Transverse colon (tissue), 4 donors: ENCODE measurements around the gene UBE2G1.

ENCODE experiments used
- CTCF ChIP-seq, 5 experiments: fragments of 200-600 bp in 3 of 5; fragments of 450-650 bp in 2 of 5; sonication (generic) in 3 of 5; IDR thresholded peaks; 1 replicate in 2 of 5; 2 replicates in 3 of 5; pipeline ENCODE4 v1.5.1; 2016 to 2017; ENCODE audit warnings: antibody characterized with exemption in 5 of 5, inconsistent platforms in 3 of 5, mild to moderate bottlenecking in 2 of 5, moderate library complexity in 1 of 5
- POLR2AphosphoS5 ChIP-seq, 3 donors: sonication (generic); formaldehyde crosslinking; IDR thresholded peaks; one replicate each; pipeline ENCODE4 v1.6.1; 2016; ENCODE audit warnings: antibody characterized with exemption in 3 of 3

- TF ChIP-seq CTCF (IDR thresholded peaks at IDR 0.05) (no peak), POLR2AphosphoS5 (IDR thresholded peaks at IDR 0.05) (no peak)
Observed at GRCh38 chr17:4368341-4368740, 1.9 kb upstream of the UBE2G1 start.
